IPS-NIHi11 (cell line): Measurements from ENCODE around the gene SP3.

ENCODE experiments used
- DNase-seq: peaks from one replicate; pipeline ENCODE4 v3.0.0; 2012; ENCODE audit warnings: mixed read lengths, low spot score

SP3 gene

GRCh38 chr2:173965372-173966025, at the start of gene SP3:
Gene SP3, minus strand, starts transcription at chr2:173965373. Its CDS starts 202 bp downstream, at chr2:173965171.
- peak; percentile 98 for DNase-seq

DNA sequence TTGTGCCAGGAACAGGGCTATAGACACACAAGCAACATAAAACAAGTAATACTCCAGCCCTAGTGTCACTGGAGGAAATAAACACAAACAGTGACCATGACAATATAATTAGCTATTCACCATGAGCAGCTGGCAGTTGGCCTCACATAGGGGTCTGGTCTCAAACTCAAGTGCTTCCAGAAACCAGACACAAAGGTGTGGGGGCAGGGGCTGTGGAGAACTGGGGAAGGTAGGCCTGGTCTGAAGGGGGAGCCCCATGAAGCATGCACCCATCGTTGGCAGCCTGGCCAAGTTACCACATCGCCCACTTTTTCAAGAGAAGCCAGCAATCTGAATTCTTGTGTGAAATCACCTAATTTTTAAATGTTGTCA, 49.5 kb upstream of the SP3 start:
- no peak for DNase-seq

GRCh38 chr2:174014011-174014698, 49.0 kb upstream of the SP3 start:
- DNase-seq: no peak

DNA sequence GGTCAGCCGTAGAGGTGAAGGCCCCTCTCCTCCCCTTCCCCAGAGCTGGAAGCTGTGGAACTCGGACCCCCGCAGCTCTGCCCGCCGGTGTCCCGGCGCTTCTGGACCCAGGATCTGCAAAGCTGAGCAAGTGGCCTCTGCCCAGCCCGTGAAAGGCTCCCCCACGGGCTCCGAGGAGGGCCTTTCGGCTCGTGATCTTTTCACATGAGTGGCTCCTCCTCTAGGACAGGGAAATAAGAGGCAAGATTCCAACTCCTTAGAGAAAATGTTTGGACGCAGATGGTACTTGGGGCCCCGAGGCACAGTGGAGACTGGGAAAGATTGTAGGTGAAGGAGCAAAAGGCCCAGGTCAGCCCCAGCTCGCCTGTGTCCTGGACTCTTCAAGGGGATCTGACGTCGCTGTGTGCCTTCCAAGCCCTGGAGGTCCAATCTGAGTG, 48.2 kb upstream of the SP3 start:
- DNase-seq: peak; percentile 33

DNA sequence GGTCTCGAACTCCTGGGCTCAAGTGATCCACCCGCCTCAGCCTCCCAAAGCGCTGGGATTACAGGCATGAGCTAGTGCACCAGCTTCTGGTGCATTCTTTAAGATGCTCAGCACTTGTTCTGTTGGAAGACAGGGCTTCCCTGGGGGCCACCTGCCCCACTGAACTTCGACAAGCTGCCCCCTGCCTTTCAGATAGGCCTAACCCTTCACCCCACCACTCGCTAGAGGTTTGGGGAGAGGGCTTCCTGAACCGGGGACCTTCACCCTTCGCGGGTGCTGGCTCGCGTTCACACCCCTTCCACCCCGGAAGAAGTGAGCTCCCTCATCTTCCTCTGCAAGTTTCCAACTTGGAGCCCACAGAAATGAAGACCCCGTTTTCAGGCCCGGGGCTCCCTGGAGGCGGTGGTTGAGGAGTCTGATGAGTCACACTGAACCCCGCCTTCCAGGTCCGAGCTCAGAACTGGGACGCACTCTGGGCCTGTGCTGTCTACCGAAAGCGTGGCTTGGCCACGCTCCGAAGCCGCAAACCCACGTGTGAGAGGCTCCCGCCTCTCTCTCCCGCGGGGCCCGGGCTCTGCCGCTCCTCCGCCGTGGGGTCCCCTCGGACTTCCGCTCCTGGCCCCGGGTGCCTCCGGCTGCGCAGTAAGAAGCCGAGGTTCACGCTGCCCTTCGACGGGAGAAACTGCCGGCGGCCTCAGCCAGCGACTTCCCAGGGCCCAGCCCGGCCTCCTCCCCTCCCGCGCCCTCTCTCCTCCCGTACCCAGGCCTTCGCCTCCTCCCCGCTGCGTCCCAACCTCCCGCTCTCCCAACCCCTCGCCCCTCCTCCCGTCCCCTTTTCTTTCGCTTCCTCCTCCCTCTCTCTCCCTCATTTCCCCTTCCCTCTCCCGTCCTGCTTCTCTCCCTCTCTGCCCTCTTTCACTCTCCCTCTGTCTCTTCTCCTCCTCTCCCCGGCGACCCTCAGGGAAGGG, 47.5 kb upstream of the SP3 start:
- peak; percentile 93 for DNase-seq

GRCh38 chr2:174011796-174012195, 46.6 kb upstream of the SP3 start:
- no peak for DNase-seq

GRCh38 chr2:174011173-174011572, 46.0 kb upstream of the SP3 start:
- no peak for DNase-seq

DNA sequence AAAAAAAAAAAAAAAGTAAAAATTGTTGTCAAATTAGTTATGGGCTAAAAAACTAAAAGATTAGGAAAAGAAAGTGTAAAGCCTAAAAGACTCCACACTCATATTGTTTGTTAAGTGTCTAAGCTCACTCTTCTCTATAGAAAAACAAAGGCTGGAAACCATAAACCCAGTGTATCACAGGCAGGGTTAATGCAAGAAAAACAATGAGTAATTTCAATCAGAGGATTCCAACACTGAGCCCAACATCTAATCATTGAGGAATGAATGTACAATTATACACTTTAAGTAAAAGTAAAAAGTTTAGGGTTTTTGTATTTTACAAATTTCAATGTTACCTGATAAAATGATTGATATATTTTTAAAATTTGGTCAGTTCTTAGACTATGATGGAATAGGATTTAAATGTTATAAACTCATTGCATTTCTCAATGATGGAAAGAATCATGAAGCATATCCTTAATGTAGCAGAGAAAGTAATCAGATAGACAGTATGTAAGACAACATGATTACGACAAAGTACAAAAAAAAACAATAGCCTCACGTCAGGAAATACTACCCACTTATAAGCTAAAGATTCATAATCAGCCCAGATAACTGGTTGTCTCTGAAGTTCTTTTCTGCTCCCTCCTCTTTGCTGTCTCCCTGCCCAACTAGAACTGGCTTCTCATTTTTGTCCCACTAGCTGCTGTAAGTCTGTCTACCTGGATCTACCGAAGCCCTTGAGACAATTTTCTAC, 44.5 kb upstream of the SP3 start:
- no peak for DNase-seq

DNA sequence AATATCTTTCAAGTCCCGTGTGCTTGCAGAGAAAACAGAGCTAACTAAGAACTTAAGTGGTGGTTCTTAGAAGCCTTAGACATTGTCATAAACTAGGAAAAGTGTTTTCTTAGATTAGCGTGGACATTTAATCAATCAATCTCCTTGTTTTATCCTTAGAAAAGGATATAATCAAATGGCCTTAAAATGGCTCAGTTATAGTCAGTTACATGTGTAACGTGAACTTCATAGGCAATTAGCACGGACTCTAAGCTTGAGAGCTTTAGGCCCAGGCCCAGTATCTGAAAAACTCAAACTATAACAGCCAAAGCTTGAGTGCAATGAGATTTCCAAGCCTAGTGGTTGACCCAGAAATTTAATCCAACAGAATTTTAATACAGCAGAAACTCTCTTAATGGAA, 43.5 kb upstream of the SP3 start:
- DNase-seq: no peak

DNA sequence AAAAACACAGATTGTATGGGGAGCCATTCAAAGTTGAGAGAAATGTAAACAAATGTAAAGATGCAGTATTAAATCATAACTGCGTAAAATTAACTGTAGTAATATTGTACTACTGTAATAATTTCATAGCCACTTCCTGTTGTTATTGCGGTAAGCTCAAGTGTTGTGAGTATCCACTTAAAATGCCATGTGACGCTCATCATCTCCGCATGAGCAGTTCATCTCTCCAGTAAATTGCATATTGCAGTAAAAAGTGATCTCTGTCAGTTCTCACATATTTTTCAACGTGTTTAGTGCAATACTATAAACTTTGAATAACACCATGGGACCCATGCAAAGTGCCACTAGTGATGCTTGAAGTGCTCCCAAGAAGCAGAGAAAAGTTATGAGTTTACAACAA, 41.8 kb upstream of the SP3 start:
- DNase-seq: no peak

- DNase-seq: no peak
Measured at GRCh38 chr2:174005801-174006419, 40.7 kb upstream of the SP3 start.

GRCh38 chr2:174004905-174005605, 39.9 kb upstream of the SP3 start:
- DNase-seq: no peak

- DNase-seq: no peak
Measured at GRCh38 chr2:174003720-174004695, 38.8 kb upstream of the SP3 start.

- no peak for DNase-seq
Measured at GRCh38 chr2:174002679-174003078, 37.5 kb upstream of the SP3 start.

DNA sequence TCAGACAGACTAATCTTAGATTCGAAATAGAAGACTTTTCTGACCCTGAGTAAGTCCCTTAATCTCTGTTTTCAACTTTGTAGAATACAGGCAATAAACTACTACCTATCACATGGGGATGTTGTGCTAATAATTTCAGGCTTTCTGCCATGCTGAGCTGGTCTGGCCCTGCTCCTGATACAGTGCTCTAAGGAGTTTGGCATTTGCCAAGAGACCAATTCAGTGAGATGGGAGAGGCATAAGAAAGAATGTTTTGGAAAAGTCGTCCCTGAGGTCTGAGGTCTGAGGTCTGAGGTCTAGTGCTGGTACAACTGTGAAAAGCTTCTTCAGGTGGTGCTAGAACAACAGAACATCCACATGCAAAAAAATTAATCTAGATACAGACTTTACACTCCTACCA, 35.9 kb upstream of the SP3 start:
- no peak for DNase-seq

GRCh38 chr2:173999724-174000123, 34.6 kb upstream of the SP3 start:
- DNase-seq: no peak

DNA sequence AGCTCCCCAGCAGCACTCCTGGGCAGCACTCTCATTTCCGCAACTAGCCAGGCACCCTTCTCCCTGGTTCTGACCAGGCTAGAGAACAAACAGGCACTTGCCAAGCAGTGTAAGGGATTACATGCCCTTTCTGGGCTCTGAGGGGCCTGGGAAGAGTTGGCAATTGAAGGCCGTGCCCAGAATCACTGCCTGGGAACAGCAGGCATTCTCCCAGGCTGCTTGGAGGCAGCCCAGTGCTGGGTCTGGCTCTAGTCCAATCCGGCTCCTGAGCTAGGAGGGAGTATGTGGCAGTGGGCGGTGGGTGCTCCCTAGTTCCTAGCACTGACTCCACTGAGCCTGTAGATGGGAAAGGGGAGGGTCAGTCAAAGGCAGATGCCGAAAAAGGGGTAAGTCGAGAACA, 34.1 kb upstream of the SP3 start:
- DNase-seq: no peak

DNA sequence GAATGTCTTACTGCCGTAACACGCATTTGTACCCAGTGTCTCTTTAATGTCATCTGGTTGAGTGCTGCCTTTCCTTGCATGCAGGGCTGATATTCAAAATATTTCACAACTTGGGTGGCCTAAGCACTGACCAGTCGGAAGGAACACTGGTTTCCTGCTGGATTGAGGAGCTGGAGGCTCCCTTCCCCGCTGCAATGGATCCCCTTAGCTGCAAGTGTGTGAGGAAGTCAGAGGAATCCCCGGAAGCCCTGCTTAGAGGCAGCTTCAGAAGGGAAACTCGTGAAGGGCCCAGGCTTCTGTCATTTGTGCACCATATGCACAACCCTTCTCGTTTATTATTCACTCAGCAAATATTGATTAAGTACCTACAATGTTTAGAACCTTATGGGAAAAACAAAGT, 33.2 kb upstream of the SP3 start:
- DNase-seq: no peak

DNA sequence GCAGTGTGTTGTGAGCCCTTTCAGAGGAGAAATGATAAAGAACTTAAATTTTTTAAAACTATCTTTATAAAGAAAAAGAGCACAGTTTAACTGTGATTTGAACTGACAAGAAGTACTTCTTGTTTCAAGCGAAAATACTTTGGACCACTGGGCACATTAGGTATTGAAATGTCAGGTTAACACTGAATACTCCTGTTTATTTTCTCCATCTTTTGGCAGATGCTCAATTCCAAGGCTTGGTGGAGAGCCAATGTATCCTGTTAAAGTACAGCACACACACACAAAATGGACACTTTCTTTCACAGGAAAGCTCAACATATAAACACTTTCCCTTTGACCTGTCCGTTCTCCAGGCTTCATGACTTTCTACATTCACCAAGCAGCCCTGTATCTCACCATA, 32.6 kb upstream of the SP3 start:
- DNase-seq: no peak

GRCh38 chr2:173997269-173997668, 32.1 kb upstream of the SP3 start:
- no peak for DNase-seq
